ENCODE data around the gene KCNJ18. TPM values are rescaled to one million over a fixed set of nuclear protein-coding genes. Genes with fewer than 3 reads are reported as not detected.
"Not testable (repeated sequence)": the region's sequence is repeated elsewhere in the genome, so short reads cannot be mapped to it uniquely, and the experiment has no call there.

Gene KCNJ18
- polyA plus RNA-seq, 1 donor from 2014 or later = not detected

GRCh38 chr17:21746415-21746814 is 54.1 kb downstream of the KCNJ18 start:
- H3K9me2 ChIP-seq (ENCODE audit: insufficient read depth, low read length); H3F3A ChIP-seq (ENCODE audit: insufficient read depth, low read length, poor library complexity, severe bottlenecking); H2AFZ ChIP-seq (ENCODE audit: low read depth, low read length); H3K9me3 ChIP-seq (ENCODE audit: low read length); H3K27ac ChIP-seq (ENCODE audit: low read length); H3K9ac ChIP-seq (ENCODE audit: low read length); H3K27me3 ChIP-seq (ENCODE audit: insufficient read depth, low read depth, low read length); H3K36me3 ChIP-seq (ENCODE audit: insufficient read depth, low read length); H3K4me2 ChIP-seq (ENCODE audit: low read length); H3K79me2 ChIP-seq (replicated peaks; ENCODE audit: insufficient read depth, low read length); H3K4me3 ChIP-seq (ENCODE audit: low read length); H4K20me1 ChIP-seq (ENCODE audit: insufficient read depth): not testable (repeated sequence)

GRCh38 chr17:21747195-21747915 is 55.0 kb downstream of the KCNJ18 start:
- not testable (repeated sequence) for H3K9me3 ChIP-seq (ENCODE audit: low read length); H3K4me2 ChIP-seq (ENCODE audit: low read length); H3K36me3 ChIP-seq (ENCODE audit: insufficient read depth, low read length); H3K79me2 ChIP-seq (replicated peaks; ENCODE audit: insufficient read depth, low read length); H3K9ac ChIP-seq (ENCODE audit: low read length); H3K27ac ChIP-seq (ENCODE audit: low read length); H2AFZ ChIP-seq (ENCODE audit: low read depth, low read length); H3K9me2 ChIP-seq (ENCODE audit: insufficient read depth, low read length); H3K4me3 ChIP-seq (ENCODE audit: low read length); H3F3A ChIP-seq (ENCODE audit: insufficient read depth, low read length, poor library complexity, severe bottlenecking); H4K20me1 ChIP-seq (ENCODE audit: insufficient read depth); H3K27me3 ChIP-seq (ENCODE audit: insufficient read depth, low read depth, low read length)

GRCh38 chr17:21748686-21749085 is 56.4 kb downstream of the KCNJ18 start:
- not testable (repeated sequence) for H3K27me3 ChIP-seq (ENCODE audit: insufficient read depth, low read depth, low read length); H3K4me2 ChIP-seq (ENCODE audit: low read length); H3K79me2 ChIP-seq (replicated peaks; ENCODE audit: insufficient read depth, low read length); H3K4me3 ChIP-seq (ENCODE audit: low read length); H2AFZ ChIP-seq (ENCODE audit: low read depth, low read length); H3K36me3 ChIP-seq (ENCODE audit: insufficient read depth, low read length); H3K9me2 ChIP-seq (ENCODE audit: insufficient read depth, low read length); H3K27ac ChIP-seq (ENCODE audit: low read length); H3K9ac ChIP-seq (ENCODE audit: low read length); H3F3A ChIP-seq (ENCODE audit: insufficient read depth, low read length, poor library complexity, severe bottlenecking); H3K9me3 ChIP-seq (ENCODE audit: low read length); H4K20me1 ChIP-seq (ENCODE audit: insufficient read depth)

- not testable (repeated sequence) for H4K20me1 ChIP-seq (ENCODE audit: insufficient read depth); H3K9ac ChIP-seq (ENCODE audit: low read length); H3F3A ChIP-seq (ENCODE audit: insufficient read depth, low read length, poor library complexity, severe bottlenecking); H3K4me3 ChIP-seq (ENCODE audit: low read length); H3K36me3 ChIP-seq (ENCODE audit: insufficient read depth, low read length); H3K9me3 ChIP-seq (ENCODE audit: low read length); H2AFZ ChIP-seq (ENCODE audit: low read depth, low read length); H3K9me2 ChIP-seq (ENCODE audit: insufficient read depth, low read length); H3K79me2 ChIP-seq (replicated peaks; ENCODE audit: insufficient read depth, low read length); H3K27me3 ChIP-seq (ENCODE audit: insufficient read depth, low read depth, low read length); H3K27ac ChIP-seq (ENCODE audit: low read length); H3K4me2 ChIP-seq (ENCODE audit: low read length)
These were observed 57.6 kb downstream of the KCNJ18 start for GRCh38 chr17:21749696-21750531.

GRCh38 chr17:21751111-21751510 is 58.8 kb downstream of the KCNJ18 start:
- H3K36me3 ChIP-seq (ENCODE audit: insufficient read depth, low read length); H2AFZ ChIP-seq (ENCODE audit: low read depth, low read length); H3K27me3 ChIP-seq (ENCODE audit: insufficient read depth, low read depth, low read length); H3K9me2 ChIP-seq (ENCODE audit: insufficient read depth, low read length); H4K20me1 ChIP-seq (ENCODE audit: insufficient read depth); H3K9ac ChIP-seq (ENCODE audit: low read length); H3K9me3 ChIP-seq (ENCODE audit: low read length); H3F3A ChIP-seq (ENCODE audit: insufficient read depth, low read length, poor library complexity, severe bottlenecking); H3K4me2 ChIP-seq (ENCODE audit: low read length); H3K4me3 ChIP-seq (ENCODE audit: low read length); H3K27ac ChIP-seq (ENCODE audit: low read length); H3K79me2 ChIP-seq (replicated peaks; ENCODE audit: insufficient read depth, low read length): not testable (repeated sequence)
